ENCODE measurements around the gene TAGLN2.

TAGLN2 gene

DNA sequence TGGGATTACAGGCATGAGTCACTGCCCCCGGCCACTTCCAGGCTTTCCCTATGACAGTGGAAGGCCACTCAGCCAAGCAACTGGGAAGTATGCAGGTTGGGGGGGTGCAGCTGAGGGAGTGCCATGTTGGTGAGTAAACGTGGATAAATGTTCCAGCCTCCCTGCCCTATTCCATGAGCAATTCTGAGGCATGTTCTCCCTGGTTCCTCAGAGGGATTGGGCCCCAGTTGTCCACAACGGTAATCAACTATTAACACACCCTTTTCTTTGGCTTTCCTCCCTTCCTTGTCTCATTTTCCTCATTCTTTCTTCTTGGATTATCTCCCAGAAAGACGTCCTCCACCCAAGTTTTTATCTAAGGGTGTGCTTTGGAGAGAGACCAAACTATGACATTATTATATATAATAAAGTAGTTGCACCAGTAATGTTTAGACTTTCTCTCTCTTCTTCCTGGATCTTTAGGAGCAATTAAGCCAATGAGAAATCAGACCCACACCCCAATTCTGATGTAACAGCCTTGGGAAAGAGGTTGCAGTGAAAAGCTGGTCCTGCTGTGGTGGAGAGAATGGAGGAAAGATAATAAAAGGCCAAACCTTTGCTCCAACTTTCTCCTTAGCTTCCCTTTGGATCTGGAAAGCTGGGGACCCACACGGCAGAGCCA, 35.5 kb upstream of the TAGLN2 start:
- H3K9me3 ChIP-seq (ENCODE audit: control insufficient read depth, low read length): no peaks in the 10 kb centered on the region
- H3K4me1 ChIP-seq (ENCODE audit: control insufficient read depth, insufficient read depth, low read length, poor library complexity, severe bottlenecking): no peaks in the 10 kb centered on the region
- 83 to 96% methylated on average over 2 to 3 of the region's 5 CpGs for WGBS, 2 experiments (ENCODE audit: insufficient coverage in 2 of 2)
- no peak overlapping the region for H3K4me3 ChIP-seq (ENCODE audit: extremely low read depth, insufficient read depth, low read length, poor library complexity, severe bottlenecking)
- H3K36me3 ChIP-seq (ENCODE audit: control insufficient read depth, insufficient read depth, low read length): no peaks in the 10 kb centered on the region
- no peak overlapping the region for H3K27ac ChIP-seq (ENCODE audit: low read depth, low read length, severe bottlenecking)

DNA sequence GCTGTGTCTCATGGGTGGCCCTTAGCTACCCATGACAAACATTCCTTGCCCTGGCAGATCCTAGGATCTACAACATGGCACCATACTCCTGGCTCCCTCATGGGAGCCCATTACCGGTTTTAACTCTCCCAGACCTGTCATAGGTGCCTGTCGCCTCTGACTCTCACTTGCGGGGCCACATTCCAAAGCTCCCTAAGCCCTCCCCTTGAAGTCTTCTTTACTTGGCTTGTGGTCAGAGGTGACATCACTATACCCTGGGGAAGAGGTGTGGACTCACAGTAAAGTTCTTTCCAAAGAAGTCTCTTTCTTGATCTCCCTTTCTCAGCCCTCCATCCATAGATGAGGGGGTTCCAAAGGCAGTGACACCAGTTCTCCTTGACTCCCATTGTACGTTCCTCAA, 34.1 kb upstream of the TAGLN2 start:
- 68 to 86% methylated on average over 3 to 4 of the region's 4 CpGs for WGBS, 2 experiments (ENCODE audit: insufficient coverage in 2 of 2)
- Histone ChIP-seq H3K4me1 (ENCODE audit: control insufficient read depth, insufficient read depth, low read length, poor library complexity, severe bottlenecking) (no peaks in the 10 kb centered on the region), H3K9me3 (ENCODE audit: control insufficient read depth, low read length) (no peaks in the 10 kb centered on the region), H3K4me3 (ENCODE audit: extremely low read depth, insufficient read depth, low read length, poor library complexity, severe bottlenecking) (no peak overlapping the region), H3K27ac (ENCODE audit: low read depth, low read length, severe bottlenecking) (no peak overlapping the region), H3K36me3 (ENCODE audit: control insufficient read depth, insufficient read depth, low read length) (no peaks in the 10 kb centered on the region)

DNA sequence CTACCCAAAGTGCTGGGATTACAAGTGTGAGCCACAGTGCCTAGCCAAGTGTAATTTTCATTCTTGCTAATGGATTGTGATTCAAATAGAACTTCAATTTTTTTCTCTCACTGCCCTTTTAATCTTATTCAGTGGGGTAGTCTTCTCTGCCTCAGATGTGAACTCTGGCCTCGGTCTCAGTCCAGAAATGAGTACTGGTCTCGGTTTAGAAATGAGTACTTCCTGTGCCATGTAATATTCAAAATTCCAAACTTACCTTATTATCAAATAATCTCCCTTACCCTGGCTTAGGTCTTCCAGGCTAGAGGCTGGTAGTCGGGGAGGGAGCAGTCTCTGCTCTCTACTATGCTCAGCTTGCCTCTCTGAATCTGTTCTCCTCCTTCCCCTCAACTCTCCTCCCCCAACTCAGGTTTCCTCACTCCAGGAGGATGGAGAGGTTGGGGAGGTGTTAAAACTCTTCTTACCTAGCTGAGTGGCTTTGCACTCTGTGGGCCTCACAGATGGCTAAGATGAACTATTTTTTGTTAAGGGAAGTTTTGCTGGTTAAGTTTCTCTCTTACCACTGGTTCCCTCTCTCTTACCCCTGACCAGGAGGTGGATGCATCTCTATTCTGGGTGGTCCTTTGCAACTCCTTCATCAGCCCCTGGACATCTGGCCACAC, 33.5 kb upstream of the TAGLN2 start:
- no peak overlapping the region for H3K27ac ChIP-seq (ENCODE audit: low read depth, low read length, severe bottlenecking)
- WGBS, 2 experiments (ENCODE audit: insufficient coverage in 2 of 2): 86% methylated on average over 1 of the region's 3 CpGs; no CpG with 5 or more reads in 1 of the 2 experiments
- no peak overlapping the region for H3K4me3 ChIP-seq (ENCODE audit: extremely low read depth, insufficient read depth, low read length, poor library complexity, severe bottlenecking)
- H3K9me3 ChIP-seq (ENCODE audit: control insufficient read depth, low read length): no peaks in the 10 kb centered on the region
- no peaks in the 10 kb centered on the region for H3K36me3 ChIP-seq (ENCODE audit: control insufficient read depth, insufficient read depth, low read length)
- peaks cover 1% of the 10 kb centered on the region for H3K4me1 ChIP-seq (ENCODE audit: control insufficient read depth, insufficient read depth, low read length, poor library complexity, severe bottlenecking)

DNA sequence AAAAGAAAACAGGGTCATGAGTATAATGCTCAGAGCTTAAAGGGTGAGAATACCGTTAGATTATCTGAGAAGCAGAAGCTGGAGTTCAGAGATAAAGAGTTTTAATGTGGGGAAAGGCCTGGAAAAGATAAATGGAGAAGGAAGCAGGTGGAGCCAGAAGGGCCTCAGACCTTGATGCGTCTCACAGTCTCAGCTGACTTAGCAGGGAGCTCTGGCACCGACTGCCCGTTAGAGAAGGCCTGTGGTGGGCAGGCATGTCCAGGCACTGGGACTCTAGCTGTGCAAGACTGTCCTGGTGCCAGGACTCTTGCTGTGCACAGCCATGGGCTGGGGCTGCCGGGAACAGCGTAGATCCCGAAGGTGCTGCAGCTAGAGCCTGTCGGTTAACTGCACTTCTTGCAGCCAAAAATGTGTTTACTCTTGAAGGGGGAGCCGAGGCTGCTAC, 32.5 kb upstream of the TAGLN2 start:
- no peak overlapping the region for H3K4me3 ChIP-seq (ENCODE audit: extremely low read depth, insufficient read depth, low read length, poor library complexity, severe bottlenecking)
- no peak overlapping the region for H3K27ac ChIP-seq (ENCODE audit: low read depth, low read length, severe bottlenecking)
- 69 to 77% methylated on average over 9 of the region's 9 CpGs for WGBS, 2 experiments (ENCODE audit: insufficient coverage in 2 of 2)
- no peaks in the 10 kb centered on the region for H3K36me3 ChIP-seq (ENCODE audit: control insufficient read depth, insufficient read depth, low read length)
- H3K4me1 ChIP-seq (ENCODE audit: control insufficient read depth, insufficient read depth, low read length, poor library complexity, severe bottlenecking): peaks cover 11% of the 10 kb centered on the region
- H3K9me3 ChIP-seq (ENCODE audit: control insufficient read depth, low read length): no peaks in the 10 kb centered on the region

DNA sequence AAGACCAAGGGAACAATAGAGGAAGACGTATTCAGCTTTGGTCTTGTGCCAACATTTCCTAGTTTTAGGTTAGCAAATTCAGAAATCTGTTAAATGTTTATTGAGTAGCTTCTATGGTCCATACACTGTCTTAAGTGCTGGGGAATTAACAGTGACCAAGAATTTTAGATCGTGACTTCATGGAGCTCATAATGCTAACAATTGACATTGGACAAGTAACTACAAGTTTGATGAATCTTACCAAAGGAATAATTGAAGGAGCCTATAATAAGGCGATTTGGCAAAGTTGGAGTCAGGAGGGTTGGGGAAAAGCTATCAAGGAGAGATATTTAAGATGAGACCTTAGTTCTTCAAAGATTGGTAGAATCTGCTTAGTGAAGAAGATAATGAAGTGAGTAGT, 30.1 kb upstream of the TAGLN2 start:
- Histone ChIP-seq H3K4me3 (ENCODE audit: extremely low read depth, insufficient read depth, low read length, poor library complexity, severe bottlenecking) (no peak overlapping the region), H3K36me3 (ENCODE audit: control insufficient read depth, insufficient read depth, low read length) (no peaks in the 10 kb centered on the region)
- WGBS, 2 experiments (ENCODE audit: insufficient coverage in 2 of 2): 89 to 91% methylated on average over 3 of the region's 3 CpGs

GRCh38 chr1:159953536-159954515, 28.5 kb upstream of the TAGLN2 start, which contains the start of gene SLAMF9:
Gene SLAMF9 (minus strand): TSS chr1:159954237. CDS start chr1:159954137, 100 bp downstream.
- no peaks in the 10 kb centered on the region for H3K36me3 ChIP-seq (ENCODE audit: control insufficient read depth, insufficient read depth, low read length)
- H3K4me3 ChIP-seq (ENCODE audit: extremely low read depth, insufficient read depth, low read length, poor library complexity, severe bottlenecking): no peak within 1 kb of the TSS
- WGBS, 2 experiments (ENCODE audit: insufficient coverage in 2 of 2): 76 to 83% methylated on average over 9 to 10 of the region's 11 CpGs
- H3K9me3 ChIP-seq (ENCODE audit: control insufficient read depth, low read length): no peaks in the 10 kb centered on the region
- peak within 1 kb of the TSS; percentile 30 for H3K27ac ChIP-seq (ENCODE audit: low read depth, low read length, severe bottlenecking)
- peaks cover 13% of the 10 kb centered on the region for H3K4me1 ChIP-seq (ENCODE audit: control insufficient read depth, insufficient read depth, low read length, poor library complexity, severe bottlenecking)

More for the DNA sequence above, 30.1 kb upstream of the TAGLN2 start:
- Histone ChIP-seq H3K9me3 (ENCODE audit: control insufficient read depth, low read length) (no peaks in the 10 kb centered on the region), H3K4me1 (ENCODE audit: control insufficient read depth, insufficient read depth, low read length, poor library complexity, severe bottlenecking) (peaks cover 13% of the 10 kb centered on the region), H3K27ac (ENCODE audit: low read depth, low read length, severe bottlenecking) (no peak overlapping the region)

DNA sequence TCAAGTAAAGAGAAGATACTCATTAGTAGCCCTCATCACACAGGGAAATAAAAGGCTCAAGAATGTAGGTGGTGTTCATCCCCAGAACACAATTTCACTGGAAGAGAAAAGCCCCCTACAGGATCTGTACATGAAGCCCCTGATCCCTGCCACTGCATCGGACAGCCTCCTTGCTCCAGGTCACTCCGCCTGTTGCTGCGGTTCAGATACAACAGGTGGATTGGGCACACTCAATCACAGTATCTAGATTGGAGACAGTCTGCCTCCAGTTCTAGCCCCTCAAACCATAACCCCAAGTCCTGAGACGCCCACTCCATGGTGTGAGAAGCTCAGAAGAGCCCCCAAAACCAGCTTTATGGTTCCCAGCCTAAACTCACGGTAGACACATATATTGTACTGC, 27.6 kb upstream of the TAGLN2 start:
- H3K4me3 ChIP-seq (ENCODE audit: extremely low read depth, insufficient read depth, low read length, poor library complexity, severe bottlenecking): no peak overlapping the region
- H3K27ac ChIP-seq (ENCODE audit: low read depth, low read length, severe bottlenecking): no peak overlapping the region
- H3K36me3 ChIP-seq (ENCODE audit: control insufficient read depth, insufficient read depth, low read length): no peaks in the 10 kb centered on the region
- no peaks in the 10 kb centered on the region for H3K9me3 ChIP-seq (ENCODE audit: control insufficient read depth, low read length)
- 94 to 100% methylated on average over 1 to 4 of the region's 5 CpGs for WGBS, 2 experiments (ENCODE audit: insufficient coverage in 2 of 2)
- peaks cover 13% of the 10 kb centered on the region for H3K4me1 ChIP-seq (ENCODE audit: control insufficient read depth, insufficient read depth, low read length, poor library complexity, severe bottlenecking)

GRCh38 chr1:159951551-159951950, 26.2 kb upstream of the TAGLN2 start:
- no peak overlapping the region for H3K27ac ChIP-seq (ENCODE audit: low read depth, low read length, severe bottlenecking)
- H3K4me1 ChIP-seq (ENCODE audit: control insufficient read depth, insufficient read depth, low read length, poor library complexity, severe bottlenecking): peaks cover 13% of the 10 kb centered on the region
- H3K36me3 ChIP-seq (ENCODE audit: control insufficient read depth, insufficient read depth, low read length): no peaks in the 10 kb centered on the region
- no peak overlapping the region for H3K4me3 ChIP-seq (ENCODE audit: extremely low read depth, insufficient read depth, low read length, poor library complexity, severe bottlenecking)
- WGBS, 2 experiments (ENCODE audit: insufficient coverage in 2 of 2): 90 to 92% methylated on average over 1 of the region's 1 CpG
- H3K9me3 ChIP-seq (ENCODE audit: control insufficient read depth, low read length): no peaks in the 10 kb centered on the region

GRCh38 chr1:159951016-159951415, 25.7 kb upstream of the TAGLN2 start:
- Histone ChIP-seq H3K4me1 (ENCODE audit: control insufficient read depth, insufficient read depth, low read length, poor library complexity, severe bottlenecking) (peaks cover 13% of the 10 kb centered on the region), H3K27ac (ENCODE audit: low read depth, low read length, severe bottlenecking) (no peak overlapping the region), H3K36me3 (ENCODE audit: control insufficient read depth, insufficient read depth, low read length) (no peaks in the 10 kb centered on the region), H3K9me3 (ENCODE audit: control insufficient read depth, low read length) (no peaks in the 10 kb centered on the region), H3K4me3 (ENCODE audit: extremely low read depth, insufficient read depth, low read length, poor library complexity, severe bottlenecking) (no peak overlapping the region)
- 40% methylated on average over 1 of the region's 2 CpGs; no CpG with 5 or more reads in 1 of the 2 experiments for WGBS, 2 experiments (ENCODE audit: insufficient coverage in 2 of 2)

- H3K4me1 ChIP-seq (ENCODE audit: control insufficient read depth, insufficient read depth, low read length, poor library complexity, severe bottlenecking): peaks cover 15% of the 10 kb centered on the region
- H3K36me3 ChIP-seq (ENCODE audit: control insufficient read depth, insufficient read depth, low read length): no peaks in the 10 kb centered on the region
- H3K9me3 ChIP-seq (ENCODE audit: control insufficient read depth, low read length): no peaks in the 10 kb centered on the region
- 72 to 98% methylated on average over 3 to 4 of the region's 4 CpGs for WGBS, 2 experiments (ENCODE audit: insufficient coverage in 2 of 2)
- no peak overlapping the region for H3K4me3 ChIP-seq (ENCODE audit: extremely low read depth, insufficient read depth, low read length, poor library complexity, severe bottlenecking)
- no peak overlapping the region for H3K27ac ChIP-seq (ENCODE audit: low read depth, low read length, severe bottlenecking)
Measured at GRCh38 chr1:159949981-159950381, 24.7 kb upstream of the TAGLN2 start.
